Gastrocnemius medialis (tissue), 4 donors: Measurements from ENCODE around the gene RGMA. TPM values are rescaled to one million over a fixed set of nuclear protein-coding genes. Genes with fewer than 3 reads are reported as not detected.

Experiments
- ATAC-seq, 2 donors: fragments of 150-250 bp; one replicate each; pipeline ENCODE4 v1.9.1; 2016
- DNase-seq, 2 donors: peaks; one replicate each; pipeline ENCODE4 v3.0.0-alpha.2; 2019
- H3K27ac ChIP-seq, 4 donors: fragments of 200-600 bp; sonication (generic); 1 replicate in 1 of 4; 2 replicates in 3 of 4; pipeline ENCODE4 v1.5.1; 2016 to 2018; ENCODE audit warnings: mild to moderate bottlenecking in 2 of 4, moderate library complexity in 1 of 4
- H3K27me3 ChIP-seq, 3 donors: fragments of 200-600 bp; sonication (generic) in 2 of 3; 1 replicate in 1 of 3; 2 replicates in 2 of 3; pipeline versions ENCODE4 v1.5.1 to v1.6.0; 2016 to 2019; ENCODE audit warnings: mild to moderate bottlenecking in 1 of 3, moderate library complexity in 1 of 3
- H3K36me3 ChIP-seq, 2 donors: fragments of 200-600 bp; sonication (generic) in 1 of 2; one replicate each; pipeline ENCODE4 v1.5.1; 2017 to 2018
- H3K4me1 ChIP-seq, 2 donors: fragments of 200-600 bp; sonication (generic) in 1 of 2; one replicate each; pipeline ENCODE4 v1.5.1; 2016 to 2017; ENCODE audit warnings: mild to moderate bottlenecking in 2 of 2
- H3K4me3 ChIP-seq, 4 donors: fragments of 200-600 bp; sonication (generic) in 3 of 4; 1 replicate in 1 of 4; 2 replicates in 3 of 4; pipeline ENCODE4 v1.5.1; 2016 to 2019; ENCODE audit warnings: mild to moderate bottlenecking in 2 of 4
- H3K9me3 ChIP-seq, 3 donors: fragments of 200-600 bp; sonication (generic) in 2 of 3; 1 replicate in 1 of 3; 2 replicates in 2 of 3; pipeline ENCODE4 v1.5.1; 2016 to 2019
- CTCF ChIP-seq, 5 experiments: fragments of 450-650 bp in 3 of 5; fragments of 200-600 bp in 2 of 5; sonication (generic) in 2 of 5; IDR thresholded peaks in 4 of 5; conservative IDR thresholded peaks in 1 of 5; 1 replicate in 4 of 5; 2 replicates in 1 of 5; pipeline ENCODE4 v1.5.1; 2016 to 2019; ENCODE audit warnings: antibody characterized with exemption in 5 of 5, mild to moderate bottlenecking in 3 of 5, moderate library complexity in 3 of 5
- POLR2A ChIP-seq, 2 donors: fragments of 450-650 bp; IDR thresholded peaks; one replicate each; pipeline ENCODE4 v1.6.1; 2017; ENCODE audit warnings: antibody characterized with exemption in 2 of 2, mild to moderate bottlenecking in 2 of 2, moderate library complexity in 2 of 2
- in situ Hi-C, 4 donors: fragments of 200-750 bp; cut with MboI; loops; one replicate each; pipeline versions ENCODE4 v1.15.0 to v1.8.0; 2017; ENCODE audit warnings: low sequenced_read_pairs in 4 of 4
- intact Hi-C: fragments of 100-400 bp; cut with DNase I; formaldehyde crosslinking; loops from one replicate; pipeline ENCODE4 v1.15.1; 2023; ENCODE audit warnings: low total_unique reads
- total RNA-seq, 4 donors: library from RNA; depleted of rRNA; stranded (reverse); fragments of >200 nt; gene quantifications; one replicate each; pipeline versions ENCODE4 v1.1.0 to v1.2.3, GENCODE V29; 2016

Gene RGMA
- total RNA-seq, 4 donors from 2014 or later, result 150 to 290 (median 184) TPM

GRCh38 chr15:93089727-93090305, 805 bp upstream of the RGMA start:
- DNase-seq, result peak; percentile 76 to 86
- no peak for TF ChIP-seq CTCF (IDR thresholded peaks at IDR 0.05 in 4 of 5, conservative IDR thresholded peaks at IDR 0.05 in 1 of 5)
- TF ChIP-seq POLR2A (IDR thresholded peaks at IDR 0.05), result peak; percentile 25 to 41
- Histone ChIP-seq H3K36me3 (no peaks in the 10 kb centered on the region), H3K27ac (peak overlapping the region; percentile 91 to 96 (median 93)), H3K4me1 (peaks cover 37 to 44% of the 10 kb centered on the region in 2 donors), H3K4me3 (peak overlapping the region; percentile 61 to 97 (median 74)), H3K27me3 (no peaks in the 10 kb centered on the region), H3K9me3 (no peaks in the 10 kb centered on the region)
- ATAC-seq, result peak; percentile 70 to 75
- intact Hi-C loops, result loop anchor here (5.0 kb wide), 7 partner anchors 62 to 527 kb away; partner anchors contain the start of gene CHD2
- in situ Hi-C loops, result loop anchor here in 1 of 4 donors (25.0 kb wide), 1 partner anchor 372 kb away; no protein-coding TSS in a partner anchor

GRCh38 chr15:93088200-93088980, 621 bp downstream of the RGMA start:
- TF ChIP-seq CTCF (IDR thresholded peaks at IDR 0.05 in 4 of 5, conservative IDR thresholded peaks at IDR 0.05 in 1 of 5) (no peak), POLR2A (IDR thresholded peaks at IDR 0.05) (peak in 1 of 2 donors; percentile 5)
- intact Hi-C loops, result loop anchor here (1.0 to 5.0 kb wide), 7 partner anchors 58 to 529 kb away; partner anchors contain the start of gene CHD2
- Histone ChIP-seq H3K36me3 (no peaks in the 10 kb centered on the region), H3K9me3 (no peaks in the 10 kb centered on the region), H3K4me3 (peak overlapping the region; percentile 76 to 97 (median 80)), H3K4me1 (peaks cover 50 to 54% of the 10 kb centered on the region in 2 donors), H3K27me3 (no peaks in the 10 kb centered on the region), H3K27ac (peak overlapping the region; percentile 91 to 96 (median 93))
- ATAC-seq (peak; percentile 37 to 41), DNase-seq (peak in 1 of 2 donors; percentile 60)
- in situ Hi-C loops, result loop anchor here in 1 of 4 donors (25.0 kb wide), 1 partner anchor 374 kb away; no protein-coding TSS in a partner anchor

- ATAC-seq, result peak; percentile 53 to 57
- H3K4me3 ChIP-seq, result peak overlapping the region; percentile 76 to 97 (median 80)
- H3K27ac ChIP-seq, result peak overlapping the region; percentile 91 to 96 (median 93)
- TF ChIP-seq POLR2A (IDR thresholded peaks at IDR 0.05), result no peak
- peak; percentile 91 to 97 (median 95) for TF ChIP-seq CTCF (IDR thresholded peaks at IDR 0.05 in 4 of 5, conservative IDR thresholded peaks at IDR 0.05 in 1 of 5)
- H3K4me1 ChIP-seq, result peaks cover 55 to 60% of the 10 kb centered on the region in 2 donors
- intact Hi-C loops, result loop anchor here (1.0 to 5.0 kb wide), 7 partner anchors 58 to 529 kb away; partner anchors contain the start of gene CHD2
- no peaks in the 10 kb centered on the region for H3K27me3 ChIP-seq
- H3K36me3 ChIP-seq, result no peaks in the 10 kb centered on the region
- DNase-seq, result peak; percentile 70 to 83
- in situ Hi-C loops, result loop anchor here in 1 of 4 donors (25.0 kb wide), 1 partner anchor 374 kb away; no protein-coding TSS in a partner anchor
- no peaks in the 10 kb centered on the region for H3K9me3 ChIP-seq
Measured at GRCh38 chr15:93087825-93088199, 1.2 kb downstream of the RGMA start.

GRCh38 chr15:93086791-93087190, 2.2 kb downstream of the RGMA start:
- H3K27me3 ChIP-seq, result no peaks in the 10 kb centered on the region
- intact Hi-C loops, result loop anchor here (5.0 kb wide), 5 partner anchors 166 to 531 kb away; partner anchors contain the start of gene CHD2
- peak; percentile 22 to 42 for ATAC-seq

More at GRCh38 chr15:93086791-93087190, 2.2 kb downstream of the RGMA start:
- Histone ChIP-seq H3K27ac (peak overlapping the region; percentile 91 to 96 (median 93)), H3K4me1 (peaks cover 66 to 70% of the 10 kb centered on the region in 2 donors), H3K36me3 (no peaks in the 10 kb centered on the region), H3K9me3 (no peaks in the 10 kb centered on the region), H3K4me3 (peak overlapping the region; percentile 76 to 97 (median 80))
- in situ Hi-C loops, result loop anchor here in 1 of 4 donors (25.0 kb wide), 1 partner anchor 376 kb away; no protein-coding TSS in a partner anchor
- DNase-seq, result peak in 1 of 2 donors; percentile 77
- TF ChIP-seq POLR2A (IDR thresholded peaks at IDR 0.05) (peak; percentile 13 to 66), CTCF (IDR thresholded peaks at IDR 0.05 in 4 of 5, conservative IDR thresholded peaks at IDR 0.05 in 1 of 5) (no peak)
